K562 (cell line): Measurements from ENCODE around the gene MET.

Source experiments
- ADNP ChIP-seq: fragments of 200-800 bp; sonication (Bioruptor generic); IDR thresholded peaks from 2 replicates; pipeline ENCODE4 v1.6.1; 2016; ENCODE audit warnings: missing genetic modification characterization, missing compliant biosample characterization
- CBFB ChIP-seq: sonication (generic); formaldehyde crosslinking; IDR thresholded peaks from 2 replicates; pipeline ENCODE4 v1.4.0; 2020; ENCODE audit warnings: mild to moderate bottlenecking, missing genetic modification reagents
- ETS2 ChIP-seq: IDR thresholded peaks from 2 replicates; pipeline ENCODE4 v1.6.1; 2016; ENCODE audit warnings: borderline replicate concordance, missing genetic modification characterization, mild to moderate bottlenecking, moderate library complexity, missing compliant biosample characterization; ENCODE audit not compliant: poor library complexity, severe bottlenecking
- TF ChIP-seq, protein P1 (sequence below): sonication (generic); formaldehyde crosslinking; IDR thresholded peaks from 2 replicates; pipeline ENCODE4 v1.8.1; 2023; ENCODE audit warnings: mild to moderate bottlenecking, missing genetic modification reagents

DNA sequence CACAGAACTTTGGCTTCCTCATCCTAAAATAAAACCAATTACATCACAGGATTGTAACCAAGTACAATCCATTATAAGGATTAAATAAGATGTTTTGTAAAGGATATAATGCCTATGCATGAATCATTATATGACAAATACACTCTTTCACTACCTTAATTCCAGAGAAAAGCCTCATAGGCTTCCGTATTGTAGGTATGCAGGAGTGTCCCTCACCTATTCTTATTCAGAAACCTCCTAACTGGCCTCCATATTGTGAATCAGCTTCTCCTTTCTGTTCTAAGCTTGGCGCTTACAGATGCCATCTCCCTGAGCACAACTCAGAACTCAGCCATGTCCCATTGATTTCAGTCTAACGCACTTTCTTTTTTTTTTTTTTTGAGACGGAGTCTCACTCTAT is 120.8 kb downstream of the MET start:
- TF ChIP-seq CBFB (CRISPR knock-in tag) (no peak), ETS2 (tag) (no peak), ADNP (tag) (no peak)
- TF ChIP-seq, protein P1, sequence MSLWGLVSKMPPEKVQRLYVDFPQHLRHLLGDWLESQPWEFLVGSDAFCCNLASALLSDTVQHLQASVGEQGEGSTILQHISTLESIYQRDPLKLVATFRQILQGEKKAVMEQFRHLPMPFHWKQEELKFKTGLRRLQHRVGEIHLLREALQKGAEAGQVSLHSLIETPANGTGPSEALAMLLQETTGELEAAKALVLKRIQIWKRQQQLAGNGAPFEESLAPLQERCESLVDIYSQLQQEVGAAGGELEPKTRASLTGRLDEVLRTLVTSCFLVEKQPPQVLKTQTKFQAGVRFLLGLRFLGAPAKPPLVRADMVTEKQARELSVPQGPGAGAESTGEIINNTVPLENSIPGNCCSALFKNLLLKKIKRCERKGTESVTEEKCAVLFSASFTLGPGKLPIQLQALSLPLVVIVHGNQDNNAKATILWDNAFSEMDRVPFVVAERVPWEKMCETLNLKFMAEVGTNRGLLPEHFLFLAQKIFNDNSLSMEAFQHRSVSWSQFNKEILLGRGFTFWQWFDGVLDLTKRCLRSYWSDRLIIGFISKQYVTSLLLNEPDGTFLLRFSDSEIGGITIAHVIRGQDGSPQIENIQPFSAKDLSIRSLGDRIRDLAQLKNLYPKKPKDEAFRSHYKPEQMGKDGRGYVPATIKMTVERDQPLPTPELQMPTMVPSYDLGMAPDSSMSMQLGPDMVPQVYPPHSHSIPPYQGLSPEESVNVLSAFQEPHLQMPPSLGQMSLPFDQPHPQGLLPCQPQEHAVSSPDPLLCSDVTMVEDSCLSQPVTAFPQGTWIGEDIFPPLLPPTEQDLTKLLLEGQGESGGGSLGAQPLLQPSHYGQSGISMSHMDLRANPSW = no peak
